Astrocyte (in vitro differentiated cells and primary cell): ENCODE measurements around the gene B3GALT2. TPM values are rescaled to one million over a fixed set of nuclear protein-coding genes. Genes with fewer than 3 reads are reported as not detected.
A peak's percentile ranks its signal among the peaks of the same experiment; 100 is the strongest.

Source experiments
- DNase-seq: peaks from one replicate; pipeline ENCODE4 v3.0.0-alpha.2; 2010; ENCODE audit warnings: low read depth
- FAIRE-seq: peaks from 2 replicates; lab custom pipeline; 2011; peaks lifted over from hg19 to GRCh38; lab: Jason Lieb, UNC
- H2AFZ ChIP-seq: 2 replicates; pipeline ENCODE4 v1.6.0; 2012; ENCODE audit warnings: low read depth, low read length, inconsistent platforms
- H3K27ac ChIP-seq: 2 replicates; pipeline ENCODE4 v1.5.1; 2011; ENCODE audit warnings: low read depth, low read length, inconsistent platforms
- H3K27me3 ChIP-seq: 2 replicates; pipeline ENCODE4 v1.6.0; 2011; ENCODE audit warnings: low read length, inconsistent platforms; ENCODE audit not compliant: insufficient read depth
- H3K36me3 ChIP-seq: 2 replicates; pipeline ENCODE4 v1.5.1; 2011; ENCODE audit warnings: low read length, inconsistent platforms; ENCODE audit not compliant: insufficient read depth
- H3K4me1 ChIP-seq: 2 replicates; pipeline ENCODE4 v1.5.1; 2011; ENCODE audit warnings: low read length, inconsistent platforms; ENCODE audit not compliant: insufficient read depth
- H3K4me2 ChIP-seq: 2 replicates; pipeline ENCODE4 v1.6.0; 2012; ENCODE audit warnings: low read length, inconsistent platforms
- H3K4me3 ChIP-seq: 2 replicates; pipeline ENCODE4 v1.5.1; 2011; ENCODE audit warnings: low read depth, mild to moderate bottlenecking, low read length, inconsistent platforms; ENCODE audit not compliant: insufficient read depth
- H3K79me2 ChIP-seq: 2 replicates; pipeline ENCODE4 v1.6.0; 2012; ENCODE audit warnings: mild to moderate bottlenecking, low read length, inconsistent platforms; ENCODE audit not compliant: insufficient read depth
- H3K9ac ChIP-seq: 2 replicates; pipeline ENCODE4 v1.6.0; 2012; ENCODE audit warnings: mild to moderate bottlenecking, low read length, inconsistent platforms
- H3K9me3 ChIP-seq: 2 replicates; pipeline ENCODE4 v1.5.1; 2012; ENCODE audit warnings: low read depth, mild to moderate bottlenecking, low read length, inconsistent platforms; ENCODE audit not compliant: insufficient read depth
- H4K20me1 ChIP-seq: 2 replicates; pipeline ENCODE4 v1.6.0; 2012; ENCODE audit warnings: low read length, inconsistent platforms; ENCODE audit not compliant: insufficient read depth
- H3K27ac Mint-ChIP-seq: one replicate; pipeline ENCODE4 v1.8.0; 2021; ENCODE audit warnings: mild to moderate bottlenecking, mixed read lengths; ENCODE audit not compliant: unreplicated experiment
- H3K27me3 Mint-ChIP-seq: one replicate; pipeline ENCODE4 v1.8.0; 2021; ENCODE audit warnings: low read depth, mixed read lengths; ENCODE audit not compliant: unreplicated experiment
- H3K36me3 Mint-ChIP-seq: one replicate; pipeline ENCODE4 v1.8.0; 2021; ENCODE audit warnings: low read depth, mixed read lengths; ENCODE audit not compliant: unreplicated experiment
- H3K4me1 Mint-ChIP-seq: one replicate; pipeline ENCODE4 v1.8.0; 2021; ENCODE audit warnings: low read depth, mixed read lengths; ENCODE audit not compliant: unreplicated experiment
- H3K4me3 Mint-ChIP-seq: one replicate; pipeline ENCODE4 v1.8.0; 2021; ENCODE audit warnings: mild to moderate bottlenecking, moderate library complexity, mixed read lengths; ENCODE audit not compliant: unreplicated experiment
- H3K9me3 Mint-ChIP-seq: one replicate; pipeline ENCODE4 v1.8.0; 2021; ENCODE audit warnings: mild to moderate bottlenecking, mixed read lengths; ENCODE audit not compliant: unreplicated experiment
- CTCF ChIP-seq: IDR thresholded peaks from 2 replicates; pipeline ENCODE4 v1.5.1; 2011; ENCODE audit warnings: low read depth, mild to moderate bottlenecking, inconsistent platforms, low read length, moderate library complexity; ENCODE audit not compliant: insufficient read depth
- EZH2 ChIP-seq: IDR thresholded peaks from 2 replicates; pipeline ENCODE4 v1.6.1; 2012; ENCODE audit warnings: mild to moderate bottlenecking, low read length, inconsistent platforms; ENCODE audit not compliant: insufficient read depth
- total RNA-seq: library from RNA; stranded (reverse); gene quantifications from 2 replicates; pipeline ENCODE4 v1.2.1, GENCODE V29; 2021

The B3GALT2 gene
- total RNA-seq, 1 donor from 2014 or later, result 0.39 TPM

DNA sequence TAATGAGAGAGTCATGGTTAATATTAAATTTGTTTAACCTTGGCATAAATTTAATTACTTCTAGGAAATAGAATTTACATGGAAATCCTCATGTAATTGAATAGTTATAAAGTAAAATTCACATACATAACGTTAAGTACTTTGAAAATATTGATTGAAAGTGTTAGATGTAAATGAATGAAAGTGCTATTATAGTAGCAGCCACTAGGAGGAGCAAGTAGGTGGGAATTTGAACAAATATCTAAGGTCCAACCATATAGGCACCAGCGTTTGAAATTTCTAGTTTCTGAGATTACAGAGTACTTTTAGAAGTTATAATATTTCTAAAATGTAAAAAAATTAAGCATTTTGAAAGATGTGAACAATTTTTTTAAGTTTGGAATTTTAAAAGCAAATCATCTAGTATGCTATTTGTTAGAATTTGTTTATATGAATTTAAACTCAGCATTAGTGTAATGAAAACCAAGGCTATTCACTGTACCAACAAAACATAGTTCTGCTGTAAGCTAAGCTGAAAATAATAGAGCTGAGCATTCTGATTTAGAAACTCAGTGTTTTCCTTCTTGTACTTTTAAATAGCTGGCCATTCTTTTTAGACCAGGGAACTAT, 3.3 kb downstream of the B3GALT2 start:
- DNase-seq, result peak; percentile 20

DNA sequence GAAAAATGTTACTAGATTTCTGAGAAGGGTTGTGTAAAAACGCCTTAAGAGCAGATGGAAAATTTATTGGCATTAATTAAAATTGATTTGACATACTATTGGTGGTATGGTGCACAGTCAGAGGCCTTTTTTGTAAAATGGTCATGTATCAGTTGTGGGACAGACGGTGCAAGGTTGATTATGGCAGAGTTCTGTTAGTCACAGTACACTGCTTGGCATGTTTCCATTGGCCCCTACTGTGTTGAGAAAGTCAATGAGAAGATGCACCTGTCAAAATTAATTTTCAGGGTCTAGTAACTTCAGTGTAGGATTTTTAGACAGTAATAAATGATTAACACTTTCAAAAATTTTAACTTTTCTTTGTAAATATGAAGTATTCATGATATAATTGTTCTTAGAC, 4.4 kb downstream of the B3GALT2 start:
- Mint-ChIP-seq H3K9me3 (no peaks in the 10 kb centered on the region), H3K27ac (no peak overlapping the region), H3K4me1 (peaks cover 25% of the 10 kb centered on the region), H3K27me3 (no peaks in the 10 kb centered on the region), H3K36me3 (no peaks in the 10 kb centered on the region), H3K4me3 (no peak overlapping the region)
- Histone ChIP-seq H3K9me3 (no peaks in the 10 kb centered on the region), H4K20me1 (peaks cover 42% of the 10 kb centered on the region), H3K27me3 (no peaks in the 10 kb centered on the region), H3K4me3 (no peak overlapping the region), H3K79me2 (peaks cover 66% of the 10 kb centered on the region), H3K4me2 (no peak overlapping the region), H2AFZ (no peak overlapping the region), H3K27ac (no peak overlapping the region), H3K36me3 (no peaks in the 10 kb centered on the region), H3K4me1 (peaks cover 8% of the 10 kb centered on the region), H3K9ac (no peak overlapping the region)
- no peak for FAIRE-seq
- TF ChIP-seq EZH2, result no peak
- no peak for TF ChIP-seq CTCF
- no peak for DNase-seq

More for the DNA sequence above, 3.3 kb downstream of the B3GALT2 start:
- Mint-ChIP-seq H3K27ac (no peak overlapping the region), H3K27me3 (no peaks in the 10 kb centered on the region), H3K4me3 (no peak overlapping the region), H3K9me3 (no peaks in the 10 kb centered on the region), H3K4me1 (peaks cover 34% of the 10 kb centered on the region), H3K36me3 (no peaks in the 10 kb centered on the region)
- no peaks in the 10 kb centered on the region for H3K9me3 ChIP-seq
- H4K20me1 ChIP-seq, result peaks cover 40% of the 10 kb centered on the region
- H3K4me3 ChIP-seq, result no peak overlapping the region
- FAIRE-seq, result no peak
- peak overlapping the region; percentile 14 for H3K4me2 ChIP-seq
- H3K36me3 ChIP-seq, result no peaks in the 10 kb centered on the region
- H3K27ac ChIP-seq, result no peak overlapping the region
- H3K9ac ChIP-seq, result no peak overlapping the region
- peaks cover 8% of the 10 kb centered on the region for H3K4me1 ChIP-seq
- TF ChIP-seq EZH2, result no peak
- TF ChIP-seq CTCF, result peak; percentile 88
- H3K27me3 ChIP-seq, result no peaks in the 10 kb centered on the region
- peaks cover 74% of the 10 kb centered on the region for H3K79me2 ChIP-seq
- no peak overlapping the region for H2AFZ ChIP-seq

- no peak overlapping the region for H3K4me2 ChIP-seq
- H3K4me1 Mint-ChIP-seq, result peaks cover 22% of the 10 kb centered on the region
Observed at GRCh38 chr1:193181536-193181935, 4.9 kb downstream of the B3GALT2 start.

More at GRCh38 chr1:193181536-193181935, 4.9 kb downstream of the B3GALT2 start:
- Histone ChIP-seq H4K20me1 (peaks cover 45% of the 10 kb centered on the region), H3K4me3 (no peak overlapping the region), H3K4me1 (peaks cover 8% of the 10 kb centered on the region), H3K9me3 (no peaks in the 10 kb centered on the region), H3K36me3 (no peaks in the 10 kb centered on the region), H3K79me2 (peaks cover 66% of the 10 kb centered on the region), H3K27ac (no peak overlapping the region), H3K9ac (no peak overlapping the region), H2AFZ (no peak overlapping the region), H3K27me3 (no peaks in the 10 kb centered on the region)
- FAIRE-seq, result no peak
- TF ChIP-seq EZH2 (no peak), CTCF (no peak)
- no peaks in the 10 kb centered on the region for H3K36me3 Mint-ChIP-seq
- H3K9me3 Mint-ChIP-seq, result no peaks in the 10 kb centered on the region
- no peak overlapping the region for H3K4me3 Mint-ChIP-seq
- no peak overlapping the region for H3K27ac Mint-ChIP-seq
- DNase-seq, result peak; percentile 13
- H3K27me3 Mint-ChIP-seq, result no peaks in the 10 kb centered on the region
